ENCODE data around the gene CENPU.

CENPU gene

GRCh38 chr4:184732126-184732525 lies 1.8 kb downstream of the CENPU start:
- no peak overlapping the region for H3K4me3 ChIP-seq (ENCODE audit: low read depth, low read length)
- POLR2A ChIA-PET, result interaction anchor here (0.7 kb wide), 1 partner anchor 70 kb away, joined by 6 read pairs; no protein-coding TSS in a partner anchor
- no peak for TF ChIP-seq CTCF (IDR thresholded peaks at IDR 0.05; ENCODE audit: insufficient read depth, low read length, missing control alignments)
- CTCF ChIA-PET, result interaction anchor here (0.8 to 6.1 kb wide), 2 partner anchors 14 to 64 kb away, joined by 3 to 44 read pairs; no protein-coding TSS in a partner anchor
- DNase-seq (ENCODE audit: low read depth, low spot score), result no peak

- no peak for TF ChIP-seq CTCF (IDR thresholded peaks at IDR 0.05; ENCODE audit: insufficient read depth, low read length, missing control alignments)
- ChIA-PET POLR2A (no interaction called here), CTCF (no interaction called here)
- no peak overlapping the region for H3K4me3 ChIP-seq (ENCODE audit: low read depth, low read length)
- DNase-seq (ENCODE audit: low read depth, low spot score), result no peak
Observed at GRCh38 chr4:184731056-184731455, 2.8 kb downstream of the CENPU start.

GRCh38 chr4:184729946-184730345 lies 4.0 kb downstream of the CENPU start:
- CTCF ChIA-PET, result interaction anchor here (1.0 kb wide), 1 partner anchor 17 kb away, joined by 3 read pairs; no protein-coding TSS in a partner anchor
- DNase-seq (ENCODE audit: low read depth, low spot score), result no peak
- POLR2A ChIA-PET, result no interaction called here
- no peak for TF ChIP-seq CTCF (IDR thresholded peaks at IDR 0.05; ENCODE audit: insufficient read depth, low read length, missing control alignments)
- no peak overlapping the region for H3K4me3 ChIP-seq (ENCODE audit: low read depth, low read length)

- DNase-seq (ENCODE audit: low read depth, low spot score), result no peak
- TF ChIP-seq CTCF (IDR thresholded peaks at IDR 0.05; ENCODE audit: insufficient read depth, low read length, missing control alignments), result no peak
- no peak overlapping the region for H3K4me3 ChIP-seq (ENCODE audit: low read depth, low read length)
- ChIA-PET CTCF (no interaction called here), POLR2A (no interaction called here)
Observed at GRCh38 chr4:184728858-184729257, 5.0 kb downstream of the CENPU start.

- no peak overlapping the region for H3K4me3 ChIP-seq (ENCODE audit: low read depth, low read length)
- DNase-seq (ENCODE audit: low read depth, low spot score), result no peak
- ChIA-PET POLR2A (no interaction called here), CTCF (no interaction called here)
- no peak for TF ChIP-seq CTCF (IDR thresholded peaks at IDR 0.05; ENCODE audit: insufficient read depth, low read length, missing control alignments)
Observed at GRCh38 chr4:184727430-184727829, 6.5 kb downstream of the CENPU start.

GRCh38 chr4:184722798-184723197 lies 11.1 kb downstream of the CENPU start:
- ChIA-PET POLR2A (interaction anchor here (1.0 kb wide), 1 partner anchor 11 kb away, joined by 3 read pairs; the partner anchor contains the start of gene CENPU), CTCF (interaction anchor here (0.9 to 1.0 kb wide), 2 partner anchors 19 to 23 kb away, joined by 3 read pairs; no protein-coding TSS in a partner anchor)
- no peak for DNase-seq (ENCODE audit: low read depth, low spot score)
- TF ChIP-seq CTCF (IDR thresholded peaks at IDR 0.05; ENCODE audit: insufficient read depth, low read length, missing control alignments), result no peak
- H3K4me3 ChIP-seq (ENCODE audit: low read depth, low read length), result no peak overlapping the region
